ENCODE measurements around the gene GMPS.

DNA sequence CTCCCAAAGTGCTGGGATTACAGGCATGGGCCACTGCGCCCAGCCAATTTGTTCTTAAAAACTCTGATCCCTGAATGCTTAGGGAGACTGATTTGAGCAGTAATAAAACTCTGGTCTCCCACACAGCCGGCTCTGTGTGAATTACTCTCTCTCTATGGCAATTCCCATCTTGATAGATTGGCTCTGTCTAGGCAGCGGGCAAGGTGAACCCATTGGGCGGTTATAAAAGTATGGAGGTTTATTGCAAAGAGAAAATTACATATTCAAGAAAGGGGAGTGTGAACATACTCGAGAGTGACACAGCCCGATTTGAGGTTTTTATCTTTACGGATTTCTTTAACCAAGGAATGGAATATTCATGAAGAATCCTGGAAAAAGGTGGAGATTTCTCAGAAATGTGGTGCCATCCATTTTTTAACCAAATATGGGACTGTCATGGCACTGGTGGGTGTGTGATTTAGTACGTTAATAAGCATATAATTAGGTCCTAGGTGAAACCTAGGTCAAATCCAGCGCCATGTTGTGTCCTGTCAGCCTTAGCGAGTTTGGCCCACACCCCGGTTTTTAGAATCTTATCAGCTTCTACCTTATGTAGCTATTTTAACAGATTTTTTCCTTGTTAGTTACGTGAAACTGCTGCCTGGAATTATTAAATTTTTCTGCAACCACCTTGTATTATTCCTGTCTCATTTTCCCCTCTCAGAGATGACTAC lies 7.2 kb upstream of the GMPS start:
- TF ChIP-seq YY1 (IDR thresholded peaks at IDR 0.05; ENCODE audit: low read depth, low read length) (no peak), SAP30 (IDR thresholded peaks at IDR 0.05; ENCODE audit: insufficient read depth, insufficient replicate concordance, low read length) (no peak), RAD21 (IDR thresholded peaks at IDR 0.05 in 1 of 2, conservative IDR thresholded peaks at IDR 0.05 in 1 of 2; ENCODE audit: low read depth in 2 of 2, low read length in 2 of 2) (no peak), SP1 (IDR thresholded peaks at IDR 0.05; ENCODE audit: low read depth, low read length) (no peak), SIN3A (conservative IDR thresholded peaks at IDR 0.05 in 1 of 2, IDR thresholded peaks at IDR 0.05 in 1 of 2; ENCODE audit: low read depth in 1 of 2, low read length in 2 of 2) (no peak), POLR2A (IDR thresholded peaks at IDR 0.05; ENCODE audit: control extremely low read depth in 1 of 2, low read depth in 2 of 2, low read length in 2 of 2) (no peak), HDAC6 (IDR thresholded peaks at IDR 0.05; ENCODE audit: low read depth, low read length) (no peak), CBX5 (IDR thresholded peaks at IDR 0.05; ENCODE audit: low read depth, low read length) (no peak), EZH2 (IDR thresholded peaks at IDR 0.05; ENCODE audit: low read depth, low read length, severe bottlenecking) (no peak), CEBPB (IDR thresholded peaks at IDR 0.05; ENCODE audit: low read depth, low read length) (no peak), CREB1 (IDR thresholded peaks at IDR 0.05) (no peak)
- TF ChIP-seq, protein P1, sequence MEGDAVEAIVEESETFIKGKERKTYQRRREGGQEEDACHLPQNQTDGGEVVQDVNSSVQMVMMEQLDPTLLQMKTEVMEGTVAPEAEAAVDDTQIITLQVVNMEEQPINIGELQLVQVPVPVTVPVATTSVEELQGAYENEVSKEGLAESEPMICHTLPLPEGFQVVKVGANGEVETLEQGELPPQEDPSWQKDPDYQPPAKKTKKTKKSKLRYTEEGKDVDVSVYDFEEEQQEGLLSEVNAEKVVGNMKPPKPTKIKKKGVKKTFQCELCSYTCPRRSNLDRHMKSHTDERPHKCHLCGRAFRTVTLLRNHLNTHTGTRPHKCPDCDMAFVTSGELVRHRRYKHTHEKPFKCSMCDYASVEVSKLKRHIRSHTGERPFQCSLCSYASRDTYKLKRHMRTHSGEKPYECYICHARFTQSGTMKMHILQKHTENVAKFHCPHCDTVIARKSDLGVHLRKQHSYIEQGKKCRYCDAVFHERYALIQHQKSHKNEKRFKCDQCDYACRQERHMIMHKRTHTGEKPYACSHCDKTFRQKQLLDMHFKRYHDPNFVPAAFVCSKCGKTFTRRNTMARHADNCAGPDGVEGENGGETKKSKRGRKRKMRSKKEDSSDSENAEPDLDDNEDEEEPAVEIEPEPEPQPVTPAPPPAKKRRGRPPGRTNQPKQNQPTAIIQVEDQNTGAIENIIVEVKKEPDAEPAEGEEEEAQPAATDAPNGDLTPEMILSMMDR (IDR thresholded peaks at IDR 0.05; ENCODE audit: control extremely low read depth in 1 of 3, insufficient read depth in 1 of 3, low read depth in 1 of 3, low read length in 3 of 3): no peak

Measured in H1 (cell line).